GM21576 (cell line): ENCODE measurements around the gene MYZAP.

Experiments used
- ATAC-seq: cut with Tn5 transposase; IDR thresholded peaks from one replicate; pipeline ENCODE4 v1.9.1; 2021; ENCODE audit warnings: mild to moderate bottlenecking, moderate library complexity; ENCODE audit not compliant: unreplicated experiment

Gene MYZAP

GRCh38 chr15:57734860-57735259 lies 143.2 kb downstream of the MYZAP start:
- ATAC-seq: no peak
